ENCODE measurements around the gene VASN. TPM values are rescaled to one million over a fixed set of nuclear protein-coding genes. Genes with fewer than 3 reads are reported as not detected.

The VASN gene
- total RNA-seq, 4 donors from 2014 or later = 3.6 to 49.0 (median 19.9) TPM

GRCh38 chr16:4404967-4405696 lies 33.5 kb downstream of the VASN start:
- no peaks in the 10 kb centered on the region for H3K9me3 ChIP-seq
- TF ChIP-seq, protein P1, sequence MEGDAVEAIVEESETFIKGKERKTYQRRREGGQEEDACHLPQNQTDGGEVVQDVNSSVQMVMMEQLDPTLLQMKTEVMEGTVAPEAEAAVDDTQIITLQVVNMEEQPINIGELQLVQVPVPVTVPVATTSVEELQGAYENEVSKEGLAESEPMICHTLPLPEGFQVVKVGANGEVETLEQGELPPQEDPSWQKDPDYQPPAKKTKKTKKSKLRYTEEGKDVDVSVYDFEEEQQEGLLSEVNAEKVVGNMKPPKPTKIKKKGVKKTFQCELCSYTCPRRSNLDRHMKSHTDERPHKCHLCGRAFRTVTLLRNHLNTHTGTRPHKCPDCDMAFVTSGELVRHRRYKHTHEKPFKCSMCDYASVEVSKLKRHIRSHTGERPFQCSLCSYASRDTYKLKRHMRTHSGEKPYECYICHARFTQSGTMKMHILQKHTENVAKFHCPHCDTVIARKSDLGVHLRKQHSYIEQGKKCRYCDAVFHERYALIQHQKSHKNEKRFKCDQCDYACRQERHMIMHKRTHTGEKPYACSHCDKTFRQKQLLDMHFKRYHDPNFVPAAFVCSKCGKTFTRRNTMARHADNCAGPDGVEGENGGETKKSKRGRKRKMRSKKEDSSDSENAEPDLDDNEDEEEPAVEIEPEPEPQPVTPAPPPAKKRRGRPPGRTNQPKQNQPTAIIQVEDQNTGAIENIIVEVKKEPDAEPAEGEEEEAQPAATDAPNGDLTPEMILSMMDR (IDR thresholded peaks at IDR 0.05) = no peak
- no peak for TF ChIP-seq POLR2A (IDR thresholded peaks at IDR 0.05)
- H3K4me3 ChIP-seq = no peak overlapping the region
- no peaks in the 10 kb centered on the region for H3K4me1 ChIP-seq
- H3K27me3 ChIP-seq = no peaks in the 10 kb centered on the region
- intact Hi-C loops (cut with DNase I; ENCODE audit: low total_unique reads) = no loop called here
- no peak overlapping the region for H3K27ac ChIP-seq
- peak in 1 of 2 donors; percentile 17 for DNase-seq
- H3K36me3 ChIP-seq = no peaks in the 10 kb centered on the region

GRCh38 chr16:4407543-4408322 lies 36.1 kb downstream of the VASN start:
- H3K27ac ChIP-seq = no peak overlapping the region
- no peak for TF ChIP-seq POLR2A (IDR thresholded peaks at IDR 0.05)
- TF ChIP-seq, protein P1 (IDR thresholded peaks at IDR 0.05) = no peak
- H3K27me3 ChIP-seq = no peaks in the 10 kb centered on the region
- no peaks in the 10 kb centered on the region for H3K4me1 ChIP-seq
- H3K36me3 ChIP-seq = no peaks in the 10 kb centered on the region
- H3K9me3 ChIP-seq = no peaks in the 10 kb centered on the region
- no peak overlapping the region for H3K4me3 ChIP-seq
- peak; percentile 18 to 64 for DNase-seq
- intact Hi-C loops (cut with DNase I; ENCODE audit: low total_unique reads) = no loop called here

GRCh38 chr16:4408323-4408690 lies 36.7 kb downstream of the VASN start:
- intact Hi-C loops (cut with DNase I; ENCODE audit: low total_unique reads) = no loop called here

DNA sequence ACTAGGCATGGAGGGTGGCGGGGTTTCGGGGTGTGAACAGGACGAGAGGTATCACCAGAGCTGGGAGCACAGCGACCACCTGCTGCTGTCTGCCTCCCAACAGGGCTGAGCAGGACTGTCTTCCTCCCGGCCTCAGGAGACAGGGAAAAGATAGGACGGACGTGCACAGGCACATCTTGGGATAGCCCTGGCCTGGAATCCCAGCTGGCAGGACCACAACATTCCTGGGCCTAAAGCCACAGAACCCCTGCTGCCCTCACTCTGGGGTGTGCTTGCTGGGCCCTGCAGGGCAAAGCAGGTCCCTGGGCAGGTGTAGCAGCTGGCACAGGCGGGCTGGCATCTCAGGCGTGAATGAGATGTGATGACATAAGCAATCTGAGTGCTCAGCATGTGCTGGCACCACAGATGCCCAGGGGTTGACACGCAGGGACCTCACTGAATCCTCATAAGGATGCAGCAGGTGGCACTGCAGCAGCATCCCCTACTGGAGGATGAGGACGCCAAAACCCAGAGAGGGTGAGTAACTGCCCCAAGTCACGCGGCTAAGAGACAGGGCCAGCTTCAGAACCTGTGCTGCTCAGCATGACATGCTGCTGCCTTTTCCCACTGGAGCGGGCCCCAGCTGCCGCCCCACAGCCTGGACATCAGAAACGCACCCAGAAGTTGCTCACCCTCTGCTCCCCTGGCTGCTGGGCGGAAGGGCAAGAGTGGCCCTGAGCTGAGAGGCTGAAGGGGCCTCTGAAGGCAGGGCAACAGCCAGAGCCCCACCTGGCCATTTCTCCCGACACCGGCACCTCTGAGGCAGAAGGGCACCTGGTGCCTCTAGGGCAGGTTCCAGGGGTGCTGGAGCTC lies 37.7 kb downstream of the VASN start:
- Histone ChIP-seq H3K9me3 (no peaks in the 10 kb centered on the region), H3K27me3 (no peaks in the 10 kb centered on the region), H3K27ac (no peak overlapping the region), H3K4me3 (no peak overlapping the region), H3K36me3 (no peaks in the 10 kb centered on the region), H3K4me1 (no peaks in the 10 kb centered on the region)
- intact Hi-C loops (cut with DNase I; ENCODE audit: low total_unique reads) = no loop called here
- no peak for DNase-seq
- no peak for TF ChIP-seq POLR2A (IDR thresholded peaks at IDR 0.05)
- TF ChIP-seq, protein P1 (IDR thresholded peaks at IDR 0.05) = no peak

More at GRCh38 chr16:4408323-4408690, 36.7 kb downstream of the VASN start:
- DNase-seq = no peak
- H3K4me3 ChIP-seq = no peak overlapping the region
- no peaks in the 10 kb centered on the region for H3K9me3 ChIP-seq
- H3K36me3 ChIP-seq = no peaks in the 10 kb centered on the region
- H3K27ac ChIP-seq = no peak overlapping the region
- no peaks in the 10 kb centered on the region for H3K27me3 ChIP-seq
- TF ChIP-seq POLR2A (IDR thresholded peaks at IDR 0.05) = no peak
- TF ChIP-seq, protein P1 (IDR thresholded peaks at IDR 0.05) = no peak
- H3K4me1 ChIP-seq = no peaks in the 10 kb centered on the region
